Osteoblast (primary cell): ENCODE data around the gene TSPAN3. TPM values are rescaled to one million over a fixed set of nuclear protein-coding genes. Genes with fewer than 3 reads are reported as not detected.

Experiments
- DNase-seq: peaks from one replicate; pipeline ENCODE4 v3.0.0; 2011; ENCODE audit warnings: low spot score, mixed read lengths; ENCODE audit not compliant: insufficient read length; ENCODE audit errors: missing footprints
- H2AFZ ChIP-seq: 2 replicates; pipeline ENCODE4 v1.6.0; 2011; ENCODE audit warnings: mild to moderate bottlenecking, low read length
- H3K27ac ChIP-seq: 2 replicates; pipeline ENCODE4 v1.5.1; 2011; ENCODE audit warnings: mild to moderate bottlenecking, low read depth, low read length, moderate library complexity
- H3K27me3 ChIP-seq: 2 replicates; pipeline ENCODE4 v1.6.0; 2012; ENCODE audit warnings: mild to moderate bottlenecking, control low read depth, inconsistent platforms, low read length, moderate library complexity; ENCODE audit not compliant: insufficient read depth
- H3K36me3 ChIP-seq: 2 replicates; pipeline ENCODE4 v1.5.1; 2011; ENCODE audit warnings: mild to moderate bottlenecking, low read length, control low read depth, moderate library complexity; ENCODE audit not compliant: insufficient read depth
- H3K4me1 ChIP-seq: 2 replicates; pipeline ENCODE4 v1.5.1; 2011; ENCODE audit warnings: mild to moderate bottlenecking, low read length, control low read depth, moderate library complexity; ENCODE audit not compliant: insufficient read depth
- H3K4me2 ChIP-seq: 2 replicates; pipeline ENCODE4 v1.6.0; 2011; ENCODE audit warnings: mild to moderate bottlenecking, low read length; ENCODE audit not compliant: insufficient read depth
- H3K4me3 ChIP-seq: fragments of 200-600 bp; sonication (generic); 3 replicates; pipeline ENCODE4 v1.5.1; 2012; ENCODE audit warnings: mild to moderate bottlenecking, low read length, inconsistent platforms; ENCODE audit not compliant: insufficient read depth
- H3K79me2 ChIP-seq: 2 replicates; pipeline ENCODE4 v1.6.0; 2012; ENCODE audit warnings: mild to moderate bottlenecking, low read length, control low read depth, inconsistent platforms; ENCODE audit not compliant: insufficient read depth
- H3K9me3 ChIP-seq: 2 replicates; pipeline ENCODE4 v1.5.1; 2011; ENCODE audit warnings: low read depth, low read length, control low read depth
- H4K20me1 ChIP-seq: 2 replicates; pipeline ENCODE4 v1.6.0; 2012; ENCODE audit warnings: mild to moderate bottlenecking, low read length, control low read depth; ENCODE audit not compliant: insufficient read depth
- total RNA-seq: library from RNA; depleted of rRNA; stranded (reverse); fragments of >200 nt; gene quantifications from 2 replicates; pipeline ENCODE4 v1.2.3, GENCODE V29; 2012
- TF ChIP-seq, protein P1 (sequence below): IDR thresholded peaks from 2 replicates; pipeline ENCODE4 v1.5.1; 2011; ENCODE audit warnings: mild to moderate bottlenecking, low read depth, low read length, moderate library complexity; ENCODE audit errors: extremely low read depth

TSPAN3 gene
- total RNA-seq, 1 donor: 235 TPM

DNA sequence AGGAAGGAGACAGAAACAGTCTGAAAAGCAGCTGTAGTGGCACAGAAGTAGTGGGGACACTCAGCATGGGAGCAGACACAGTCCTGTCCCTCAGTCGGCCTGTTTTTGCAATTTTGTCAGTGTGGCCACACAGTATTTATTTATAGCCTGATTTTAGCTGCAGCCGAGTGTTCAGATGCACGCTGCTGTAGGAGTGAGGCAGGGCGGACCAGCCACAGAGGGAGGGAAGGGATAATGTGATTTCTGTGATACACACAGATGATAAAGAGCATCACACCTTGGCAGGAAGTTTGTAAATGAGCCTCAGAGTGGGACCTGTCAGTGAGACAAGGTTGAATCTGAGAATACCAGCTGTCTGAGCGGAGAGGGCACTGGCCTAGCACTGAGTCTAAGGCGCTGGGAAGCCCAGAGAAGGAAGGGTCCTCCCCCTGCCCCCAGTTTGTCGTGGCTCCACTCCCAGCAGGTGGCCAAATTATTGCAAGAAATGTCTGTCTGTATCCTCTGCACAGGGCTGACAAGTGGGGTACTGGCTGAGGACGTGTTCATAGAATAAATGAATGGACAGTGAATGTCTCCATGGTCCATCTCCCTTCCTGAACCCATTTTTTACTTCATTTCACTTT, 72.1 kb downstream of the TSPAN3 start:
- Histone ChIP-seq H4K20me1 (no peaks in the 10 kb centered on the region), H3K79me2 (no peaks in the 10 kb centered on the region), H3K4me2 (no peak overlapping the region), H3K4me1 (peaks cover 9% of the 10 kb centered on the region), H3K36me3 (no peaks in the 10 kb centered on the region), H3K27me3 (no peaks in the 10 kb centered on the region), H3K9me3 (no peaks in the 10 kb centered on the region), H2AFZ (no peak overlapping the region), H3K27ac (no peak overlapping the region), H3K4me3 (no peak overlapping the region)
- DNase-seq: no peak
- TF ChIP-seq, protein P1, sequence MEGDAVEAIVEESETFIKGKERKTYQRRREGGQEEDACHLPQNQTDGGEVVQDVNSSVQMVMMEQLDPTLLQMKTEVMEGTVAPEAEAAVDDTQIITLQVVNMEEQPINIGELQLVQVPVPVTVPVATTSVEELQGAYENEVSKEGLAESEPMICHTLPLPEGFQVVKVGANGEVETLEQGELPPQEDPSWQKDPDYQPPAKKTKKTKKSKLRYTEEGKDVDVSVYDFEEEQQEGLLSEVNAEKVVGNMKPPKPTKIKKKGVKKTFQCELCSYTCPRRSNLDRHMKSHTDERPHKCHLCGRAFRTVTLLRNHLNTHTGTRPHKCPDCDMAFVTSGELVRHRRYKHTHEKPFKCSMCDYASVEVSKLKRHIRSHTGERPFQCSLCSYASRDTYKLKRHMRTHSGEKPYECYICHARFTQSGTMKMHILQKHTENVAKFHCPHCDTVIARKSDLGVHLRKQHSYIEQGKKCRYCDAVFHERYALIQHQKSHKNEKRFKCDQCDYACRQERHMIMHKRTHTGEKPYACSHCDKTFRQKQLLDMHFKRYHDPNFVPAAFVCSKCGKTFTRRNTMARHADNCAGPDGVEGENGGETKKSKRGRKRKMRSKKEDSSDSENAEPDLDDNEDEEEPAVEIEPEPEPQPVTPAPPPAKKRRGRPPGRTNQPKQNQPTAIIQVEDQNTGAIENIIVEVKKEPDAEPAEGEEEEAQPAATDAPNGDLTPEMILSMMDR: no peak

GRCh38 chr15:76996526-76997401, 74.1 kb downstream of the TSPAN3 start:
- H3K36me3 ChIP-seq: no peaks in the 10 kb centered on the region
- peaks cover 9% of the 10 kb centered on the region for H3K4me1 ChIP-seq
- no peaks in the 10 kb centered on the region for H3K79me2 ChIP-seq
- no peaks in the 10 kb centered on the region for H3K27me3 ChIP-seq
- H3K9me3 ChIP-seq: no peaks in the 10 kb centered on the region
- peak; percentile 91 for DNase-seq
- TF ChIP-seq, protein P1: no peak
- H4K20me1 ChIP-seq: no peaks in the 10 kb centered on the region
- H3K4me2 ChIP-seq: no peak overlapping the region
- no peak overlapping the region for H3K4me3 ChIP-seq
- H3K27ac ChIP-seq: no peak overlapping the region
- H2AFZ ChIP-seq: peak overlapping the region; percentile 88

GRCh38 chr15:76996076-76996525, 74.8 kb downstream of the TSPAN3 start:
- no peaks in the 10 kb centered on the region for H3K36me3 ChIP-seq
- TF ChIP-seq, protein P1: no peak
- no peaks in the 10 kb centered on the region for H3K27me3 ChIP-seq
- H3K4me2 ChIP-seq: no peak overlapping the region
- no peaks in the 10 kb centered on the region for H3K9me3 ChIP-seq
- H4K20me1 ChIP-seq: no peaks in the 10 kb centered on the region
- peaks cover 9% of the 10 kb centered on the region for H3K4me1 ChIP-seq
- no peak overlapping the region for H3K4me3 ChIP-seq
- H2AFZ ChIP-seq: peak overlapping the region; percentile 88
- H3K79me2 ChIP-seq: no peaks in the 10 kb centered on the region
- DNase-seq: no peak
- no peak overlapping the region for H3K27ac ChIP-seq
